Measurements from ENCODE around the gene F2R. TPM values are rescaled to one million over a fixed set of nuclear protein-coding genes. Genes with fewer than 3 reads are reported as not detected.

Gene F2R
- total and polyA plus RNA-seq, 10 of the 15 experiments (the other 5 are each of a cell fraction or from before 2014, with no cell fraction given) = 1.8 to 75.4 (median 8.0) TPM

DNA sequence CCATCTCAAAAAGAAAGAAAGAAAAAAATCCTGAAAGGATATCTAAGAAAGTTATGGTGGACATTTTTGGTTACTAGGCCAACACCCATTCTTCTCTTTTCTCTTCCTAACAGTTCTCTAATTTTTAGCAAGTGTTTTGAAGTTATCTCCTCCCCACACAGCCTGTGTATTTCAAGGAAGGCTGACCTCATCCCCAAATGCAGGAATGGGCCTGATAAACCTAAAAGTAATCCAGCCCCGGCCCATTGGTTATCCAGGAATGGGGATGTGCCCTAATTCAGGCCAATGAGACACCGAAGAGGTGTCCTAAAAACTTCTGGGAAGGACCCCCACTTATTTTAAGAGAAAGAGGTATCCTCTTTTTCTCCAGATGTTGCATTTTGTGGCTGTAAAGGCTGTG, 46.6 kb downstream of the F2R start:
- POLR2A ChIA-PET = no interaction called here

DNA sequence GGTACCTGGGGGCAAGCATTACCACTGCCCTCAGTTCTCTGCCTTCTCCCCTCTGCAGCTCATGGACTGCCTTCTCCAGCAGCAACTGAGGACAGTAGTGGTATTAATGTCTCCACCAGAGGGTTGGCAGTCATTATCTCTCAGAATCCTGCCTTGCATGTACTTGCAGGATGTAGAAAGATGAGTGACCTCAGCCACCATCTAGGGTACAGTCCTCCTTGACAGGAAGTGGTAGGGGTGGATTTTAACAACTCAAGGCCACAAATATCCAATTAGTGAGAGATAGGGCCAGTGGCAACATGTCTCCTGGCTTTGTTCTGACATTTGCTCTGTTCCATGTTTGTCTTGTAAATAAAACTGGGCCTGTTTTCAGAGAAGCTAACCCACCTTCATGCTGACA, 47.2 kb downstream of the F2R start:
- FAIRE-seq = no peak
- ChIA-PET RAD21 (ENCODE audit: unreplicated experiment) (interaction anchor here (1.8 kb wide), 1 partner anchor 11 kb away, joined by 10 read pairs; no protein-coding TSS in a partner anchor), CTCF (interaction anchor here (1.0 to 4.7 kb wide), 5 partner anchors 11 to 123 kb away, joined by 3 to 16 read pairs (median 3); no protein-coding TSS in a partner anchor), POLR2A (no interaction called here), SMC1A (ENCODE audit: uncharacterized antibody, unreplicated experiment) (interaction anchor here (0.8 to 1.2 kb wide), 3 partner anchors 11 to 26 kb away, joined by 4 to 9 read pairs (median 4); no protein-coding TSS in a partner anchor)
- no TSS peak for BruUV-seq (replicated peaks)
- Histone ChIP-seq H3K9ac (ENCODE audit: control insufficient read depth, insufficient read depth, low read length) (no peak overlapping the region), H3K27me3 (replicated peaks in 1 of 2; ENCODE audit: control insufficient read depth in 2 of 2, insufficient read depth in 2 of 2, low read length in 1 of 2) (no peaks in the 10 kb centered on the region), H4K20me1 (ENCODE audit: control insufficient read depth, insufficient read depth) (no peaks in the 10 kb centered on the region), H3K9me3 (replicated peaks; ENCODE audit: control insufficient read depth, insufficient read depth, low read length) (peaks cover 4% of the 10 kb centered on the region; the same call in 2 of the 3 replicates), H3K27ac (ENCODE audit: control insufficient read depth, insufficient read depth) (no peak overlapping the region), H3K36me3 (ENCODE audit: control insufficient read depth in 2 of 2, insufficient read depth in 2 of 2, low read length in 1 of 2) (no peaks in the 10 kb centered on the region), H3K4me1 (ENCODE audit: control insufficient read depth, insufficient read depth, low read length) (no peaks in the 10 kb centered on the region), H3K4me3 (no peak overlapping the region), H3K4me2 (ENCODE audit: control insufficient read depth, insufficient read depth) (no peak overlapping the region), H3K79me2 (ENCODE audit: control insufficient read depth, insufficient read depth, low read length) (no peaks in the 10 kb centered on the region), H2AFZ (ENCODE audit: control insufficient read depth, low read depth, low read length) (no peak overlapping the region)
- peak; percentile 88 for ATAC-seq
- intact Hi-C loops (cut with micrococcal nuclease; ENCODE audit: unreplicated experiment) = no loop called here
- in situ Hi-C loops (cut with MboI) = no loop called here
- no peak for DNase-seq (ENCODE audit: low read depth, low spot score)
- peak; percentile 68; the same call in 1 of the 2 replicates for TF ChIP-seq BCL11A (IDR thresholded peaks at IDR 0.05; ENCODE audit: low read depth, low read length)
- TF ChIP-seq, protein P1, sequence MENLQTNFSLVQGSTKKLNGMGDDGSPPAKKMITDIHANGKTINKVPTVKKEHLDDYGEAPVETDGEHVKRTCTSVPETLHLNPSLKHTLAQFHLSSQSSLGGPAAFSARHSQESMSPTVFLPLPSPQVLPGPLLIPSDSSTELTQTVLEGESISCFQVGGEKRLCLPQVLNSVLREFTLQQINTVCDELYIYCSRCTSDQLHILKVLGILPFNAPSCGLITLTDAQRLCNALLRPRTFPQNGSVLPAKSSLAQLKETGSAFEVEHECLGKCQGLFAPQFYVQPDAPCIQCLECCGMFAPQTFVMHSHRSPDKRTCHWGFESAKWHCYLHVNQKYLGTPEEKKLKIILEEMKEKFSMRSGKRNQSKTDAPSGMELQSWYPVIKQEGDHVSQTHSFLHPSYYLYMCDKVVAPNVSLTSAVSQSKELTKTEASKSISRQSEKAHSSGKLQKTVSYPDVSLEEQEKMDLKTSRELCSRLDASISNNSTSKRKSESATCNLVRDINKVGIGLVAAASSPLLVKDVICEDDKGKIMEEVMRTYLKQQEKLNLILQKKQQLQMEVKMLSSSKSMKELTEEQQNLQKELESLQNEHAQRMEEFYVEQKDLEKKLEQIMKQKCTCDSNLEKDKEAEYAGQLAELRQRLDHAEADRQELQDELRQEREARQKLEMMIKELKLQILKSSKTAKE (IDR thresholded peaks at IDR 0.05; ENCODE audit: low read depth, poor library complexity, severe bottlenecking) = no peak
- no peak for TF ChIP-seq MXI1 (IDR thresholded peaks at IDR 0.05; ENCODE audit: low read depth, low read length)
- no peak for TF ChIP-seq RAD51 (IDR thresholded peaks at IDR 0.05)
- no peak for TF ChIP-seq GATAD2B (conservative IDR thresholded peaks at IDR 0.05; ENCODE audit: low read depth)
- TF ChIP-seq, protein P2, sequence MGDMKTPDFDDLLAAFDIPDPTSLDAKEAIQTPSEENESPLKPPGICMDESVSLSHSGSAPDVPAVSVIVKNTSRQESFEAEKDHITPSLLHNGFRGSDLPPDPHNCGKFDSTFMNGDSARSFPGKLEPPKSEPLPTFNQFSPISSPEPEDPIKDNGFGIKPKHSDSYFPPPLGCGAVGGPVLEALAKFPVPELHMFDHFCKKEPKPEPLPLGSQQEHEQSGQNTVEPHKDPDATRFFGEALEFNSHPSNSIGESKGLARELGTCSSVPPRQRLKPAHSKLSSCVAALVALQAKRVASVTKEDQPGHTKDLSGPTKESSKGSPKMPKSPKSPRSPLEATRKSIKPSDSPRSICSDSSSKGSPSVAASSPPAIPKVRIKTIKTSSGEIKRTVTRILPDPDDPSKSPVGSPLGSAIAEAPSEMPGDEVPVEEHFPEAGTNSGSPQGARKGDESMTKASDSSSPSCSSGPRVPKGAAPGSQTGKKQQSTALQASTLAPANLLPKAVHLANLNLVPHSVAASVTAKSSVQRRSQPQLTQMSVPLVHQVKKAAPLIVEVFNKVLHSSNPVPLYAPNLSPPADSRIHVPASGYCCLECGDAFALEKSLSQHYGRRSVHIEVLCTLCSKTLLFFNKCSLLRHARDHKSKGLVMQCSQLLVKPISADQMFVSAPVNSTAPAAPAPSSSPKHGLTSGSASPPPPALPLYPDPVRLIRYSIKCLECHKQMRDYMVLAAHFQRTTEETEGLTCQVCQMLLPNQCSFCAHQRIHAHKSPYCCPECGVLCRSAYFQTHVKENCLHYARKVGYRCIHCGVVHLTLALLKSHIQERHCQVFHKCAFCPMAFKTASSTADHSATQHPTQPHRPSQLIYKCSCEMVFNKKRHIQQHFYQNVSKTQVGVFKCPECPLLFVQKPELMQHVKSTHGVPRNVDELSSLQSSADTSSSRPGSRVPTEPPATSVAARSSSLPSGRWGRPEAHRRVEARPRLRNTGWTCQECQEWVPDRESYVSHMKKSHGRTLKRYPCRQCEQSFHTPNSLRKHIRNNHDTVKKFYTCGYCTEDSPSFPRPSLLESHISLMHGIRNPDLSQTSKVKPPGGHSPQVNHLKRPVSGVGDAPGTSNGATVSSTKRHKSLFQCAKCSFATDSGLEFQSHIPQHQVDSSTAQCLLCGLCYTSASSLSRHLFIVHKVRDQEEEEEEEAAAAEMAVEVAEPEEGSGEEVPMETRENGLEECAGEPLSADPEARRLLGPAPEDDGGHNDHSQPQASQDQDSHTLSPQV (IDR thresholded peaks at IDR 0.05) = no peak
- no peak for TF ChIP-seq BHLHE40 (IDR thresholded peaks at IDR 0.05; ENCODE audit: borderline replicate concordance in 1 of 2, low read depth in 2 of 2, low read length in 1 of 2)
- no peak for TF ChIP-seq NFYB (IDR thresholded peaks at IDR 0.05; ENCODE audit: insufficient read depth, low read depth, low read length)
- TF ChIP-seq NFIC (IDR thresholded peaks at IDR 0.05; ENCODE audit: low read depth, low read length) = no peak

More for the DNA sequence above, 46.6 kb downstream of the F2R start:
- ATAC-seq (no peak), FAIRE-seq (no peak), DNase-seq (ENCODE audit: low read depth, low spot score) (no peak)
- Histone ChIP-seq H3K9me3 (replicated peaks; ENCODE audit: control insufficient read depth, insufficient read depth, low read length) (peaks cover 4% of the 10 kb centered on the region; the same call in 2 of the 3 replicates), H3K4me3 (no peak overlapping the region), H3K27ac (ENCODE audit: control insufficient read depth, insufficient read depth) (no peak overlapping the region), H3K79me2 (ENCODE audit: control insufficient read depth, insufficient read depth, low read length) (no peaks in the 10 kb centered on the region), H4K20me1 (ENCODE audit: control insufficient read depth, insufficient read depth) (no peaks in the 10 kb centered on the region), H2AFZ (ENCODE audit: control insufficient read depth, low read depth, low read length) (no peak overlapping the region), H3K27me3 (replicated peaks in 1 of 2; ENCODE audit: control insufficient read depth in 2 of 2, insufficient read depth in 2 of 2, low read length in 1 of 2) (no peaks in the 10 kb centered on the region), H3K36me3 (ENCODE audit: control insufficient read depth in 2 of 2, insufficient read depth in 2 of 2, low read length in 1 of 2) (no peaks in the 10 kb centered on the region), H3K9ac (ENCODE audit: control insufficient read depth, insufficient read depth, low read length) (no peak overlapping the region), H3K4me2 (ENCODE audit: control insufficient read depth, insufficient read depth) (no peak overlapping the region), H3K4me1 (ENCODE audit: control insufficient read depth, insufficient read depth, low read length) (no peaks in the 10 kb centered on the region)
- intact Hi-C loops (cut with micrococcal nuclease; ENCODE audit: unreplicated experiment) (no loop called here), in situ Hi-C loops (cut with MboI) (no loop called here)
- SMC1A ChIA-PET (ENCODE audit: uncharacterized antibody, unreplicated experiment) = interaction anchor here (0.7 to 1.2 kb wide), 5 partner anchors 12 to 122 kb away, joined by 3 to 9 read pairs (median 4); no protein-coding TSS in a partner anchor
- WGBS (ENCODE audit: insufficient coverage, insufficient replicate concordance, low lambda C conversion rate, missing lambda C conversion rate) = 15% methylated on average over 2 of the region's 2 CpGs
- RAD21 ChIA-PET (ENCODE audit: unreplicated experiment) = interaction anchor here (1.8 kb wide), 1 partner anchor 12 kb away, joined by 10 read pairs; no protein-coding TSS in a partner anchor
- BruUV-seq (replicated peaks) = no TSS peak
- CTCF ChIA-PET = interaction anchor here (1.1 to 4.7 kb wide), 4 partner anchors 12 to 122 kb away, joined by 3 to 16 read pairs (median 5); no protein-coding TSS in a partner anchor
- TF ChIP-seq HDAC2 (IDR thresholded peaks at IDR 0.05) (no peak), ATF7 (IDR thresholded peaks at IDR 0.05; ENCODE audit: low read depth) (no peak), ZNF622 (IDR thresholded peaks at IDR 0.05) (no peak), NR2F1 (conservative IDR thresholded peaks at IDR 0.05) (no peak), FOS (IDR thresholded peaks at IDR 0.05; ENCODE audit: borderline replicate concordance, extremely low read depth, insufficient read length) (no peak), CBX5 (IDR thresholded peaks at IDR 0.05; ENCODE audit: low read depth) (no peak)
